H1 (cell line): ENCODE data around the gene HACE1. TPM values are rescaled to one million over a fixed set of nuclear protein-coding genes. Genes with fewer than 3 reads are reported as not detected.

Experiments used
- CTCF ChIA-PET: fragments of 300-600 bp; sonication (Branson Sonifier 250); formaldehyde crosslinking; loops from one replicate; lab custom pipeline; 2021; ENCODE audit not compliant: partially characterized antibody; lab: Charles Lee
- POLR2A ChIA-PET: fragments of 300-600 bp; sonication (Branson Sonifier 250); formaldehyde crosslinking; loops from one replicate; lab custom pipeline; 2021; ENCODE audit warnings: inconsistent platforms; ENCODE audit not compliant: partially characterized antibody; lab: Charles Lee
- DNase-seq, 2 experiments: peaks; one replicate each; pipeline versions ENCODE4 v3.0.0 to v3.0.0-alpha.2; 2010 to 2022; ENCODE audit warnings: low spot score in 2 of 2, low read depth in 1 of 2, mixed read lengths in 1 of 2
- FAIRE-seq: peaks from 2 replicates; lab custom pipeline; 2011; peaks lifted over from hg19 to GRCh38; lab: Jason Lieb, UNC
- H2AFZ ChIP-seq: 2 replicates; pipeline ENCODE4 v1.8.1; 2012; ENCODE audit warnings: low read length, inconsistent platforms
- H2AK5ac ChIP-seq: 2 replicates; pipeline ENCODE4 v1.6.1; 2013; ENCODE audit warnings: low read depth, low read length
- H2BK120ac ChIP-seq: replicated peaks from 2 replicates; pipeline ENCODE3; 2013; ENCODE audit warnings: low read depth, low read length, inconsistent platforms
- H2BK12ac ChIP-seq: 2 replicates; pipeline ENCODE4 v1.6.1; 2013; ENCODE audit warnings: low read depth, low read length
- H2BK15ac ChIP-seq: 2 replicates; pipeline ENCODE4 v1.6.1; 2013; ENCODE audit warnings: low read length
- H2BK20ac ChIP-seq: 2 replicates; pipeline ENCODE4 v1.6.1; 2013; ENCODE audit warnings: low read length
- H2BK5ac ChIP-seq: 2 replicates; pipeline ENCODE4 v1.6.1; 2013; ENCODE audit warnings: low read depth, low read length
- H3K14ac ChIP-seq: 2 replicates; pipeline ENCODE4 v1.6.1; 2013; ENCODE audit warnings: inconsistent platforms; ENCODE audit not compliant: insufficient read length
- H3K18ac ChIP-seq: 2 replicates; pipeline ENCODE4 v1.6.1; 2013; ENCODE audit warnings: low read length; ENCODE audit errors: extremely low read depth
- H3K23ac ChIP-seq: 2 replicates; pipeline ENCODE4 v1.6.1; 2013; ENCODE audit warnings: inconsistent platforms; ENCODE audit not compliant: insufficient read length
- H3K23me2 ChIP-seq: 2 replicates; pipeline ENCODE4 v1.6.1; 2013; ENCODE audit warnings: low read depth, low read length
- H3K27ac ChIP-seq: 2 replicates; pipeline ENCODE4 v1.6.1; 2011; ENCODE audit warnings: low read depth, low read length, inconsistent platforms
- H3K27me3 ChIP-seq, 4 experiments: replicated peaks in 1 of 4; 1 replicate in 1 of 4; 2 replicates in 3 of 4; pipeline versions ENCODE4 v1.6.1 to v1.8.1; 2011 to 2013; ENCODE audit warnings: low read length in 3 of 4, mild to moderate bottlenecking in 3 of 4, inconsistent platforms in 2 of 4, mixed read lengths in 2 of 4, moderate library complexity in 1 of 4; ENCODE audit not compliant: control insufficient read depth in 3 of 4, insufficient read depth in 3 of 4; ENCODE audit errors: extremely low read depth in 1 of 4
- H3K36me3 ChIP-seq, 4 experiments: 2 replicates each; pipeline versions ENCODE4 v1.6.1 to v1.8.1; 2011 to 2013; ENCODE audit warnings: mild to moderate bottlenecking in 4 of 4, low read length in 3 of 4, moderate library complexity in 2 of 4, control low read depth in 1 of 4, inconsistent platforms in 1 of 4; ENCODE audit not compliant: insufficient read depth in 4 of 4, control insufficient read depth in 2 of 4
- H3K4ac ChIP-seq: replicated peaks from 2 replicates; pipeline ENCODE3; 2013; ENCODE audit warnings: low read length, low read depth, mixed read lengths, inconsistent platforms; ENCODE audit not compliant: insufficient read length
- H3K4me1 ChIP-seq, 4 experiments: replicated peaks in 1 of 4; 1 replicate in 1 of 4; 2 replicates in 3 of 4; pipeline versions ENCODE4 v1.6.1 to v1.8.1; 2011 to 2013; ENCODE audit warnings: low read length in 3 of 4, inconsistent platforms in 2 of 4, mixed read lengths in 1 of 4; ENCODE audit not compliant: insufficient read depth in 4 of 4, control insufficient read depth in 3 of 4
- H3K4me2 ChIP-seq, 2 experiments: 2 replicates each; pipeline versions ENCODE4 v1.6.1 to v1.8.1; 2011 to 2013; ENCODE audit warnings: low read depth in 2 of 2, low read length in 2 of 2, control low read depth in 1 of 2, inconsistent platforms in 1 of 2, mild to moderate bottlenecking in 1 of 2; ENCODE audit not compliant: insufficient read depth in 1 of 2
- H3K4me3 ChIP-seq, 4 experiments: fragments of 200-600, 300-600 bp in 1 of 4; sonication (generic), shearing (Covaris generic), sonication (Bioruptor Twin) in 1 of 4; 2 replicates each; pipeline versions ENCODE4 v1.5.1 to v1.8.1; 2011 to 2016; ENCODE audit warnings: low read length in 4 of 4, low read depth in 3 of 4, control low read depth in 2 of 4, inconsistent platforms in 2 of 4, mild to moderate bottlenecking in 2 of 4, mixed read lengths in 1 of 4, moderate library complexity in 1 of 4; ENCODE audit not compliant: insufficient read depth in 2 of 4; ENCODE audit errors: extremely low read depth in 1 of 4
- H3K56ac ChIP-seq: replicated peaks from 2 replicates; pipeline ENCODE3; 2013; ENCODE audit warnings: low read depth, mild to moderate bottlenecking, mixed read lengths, low read length, inconsistent platforms; ENCODE audit not compliant: insufficient read length
- H3K79me1 ChIP-seq: 2 replicates; pipeline ENCODE4 v1.6.1; 2013; ENCODE audit warnings: low read depth, low read length, control low read depth
- H3K79me2 ChIP-seq, 2 experiments: 2 replicates each; pipeline versions ENCODE4 v1.6.1 to v1.8.1; 2012 to 2013; ENCODE audit warnings: low read length in 2 of 2, mild to moderate bottlenecking in 2 of 2, inconsistent platforms in 1 of 2; ENCODE audit not compliant: insufficient read depth in 2 of 2, control insufficient read depth in 1 of 2
- H3K9ac ChIP-seq, 4 experiments: replicated peaks in 1 of 4; 1 replicate in 1 of 4; 2 replicates in 3 of 4; pipeline versions ENCODE4 v1.6.1 to v1.8.1; 2011 to 2013; ENCODE audit warnings: low read depth in 3 of 4, low read length in 3 of 4, control low read depth in 2 of 4, mild to moderate bottlenecking in 2 of 4, moderate library complexity in 2 of 4, inconsistent platforms in 1 of 4; ENCODE audit errors: extremely low read depth in 1 of 4
- H3K9me3 ChIP-seq, 2 experiments: 2 replicates each; pipeline versions ENCODE4 v1.6.1 to v1.8.1; 2012 to 2013; ENCODE audit warnings: mild to moderate bottlenecking in 2 of 2, moderate library complexity in 2 of 2, control low read depth in 1 of 2, inconsistent platforms in 1 of 2, low read depth in 1 of 2, low read length in 1 of 2, mixed read lengths in 1 of 2; ENCODE audit not compliant: insufficient read depth in 2 of 2
- H4K20me1 ChIP-seq, 2 experiments: replicated peaks in 1 of 2; 2 replicates each; pipeline versions ENCODE3 to v1.8.1; 2011 to 2013; ENCODE audit warnings: inconsistent platforms in 2 of 2, low read length in 2 of 2, mild to moderate bottlenecking in 1 of 2; ENCODE audit not compliant: insufficient read depth in 2 of 2, control insufficient read depth in 1 of 2
- H4K5ac ChIP-seq: 2 replicates; pipeline ENCODE4 v1.6.1; 2013; ENCODE audit warnings: low read length, low read depth, mixed read lengths, inconsistent platforms; ENCODE audit not compliant: insufficient read length
- H4K8ac ChIP-seq: 2 replicates; pipeline ENCODE4 v1.8.0; 2013; ENCODE audit warnings: mild to moderate bottlenecking, moderate library complexity, low read length, inconsistent platforms; ENCODE audit not compliant: insufficient read depth; ENCODE audit errors: extremely low read depth
- H4K91ac ChIP-seq: replicated peaks from 2 replicates; pipeline ENCODE3; 2013; ENCODE audit warnings: low read length, mixed read lengths, inconsistent platforms; ENCODE audit not compliant: insufficient read length
- CREB1 ChIP-seq: IDR thresholded peaks from 2 replicates; pipeline ENCODE4 v1.6.1; 2012; ENCODE audit warnings: inconsistent platforms
- CTBP2 ChIP-seq: IDR thresholded peaks from 2 replicates; pipeline ENCODE4 v1.7.0; 2011; ENCODE audit warnings: borderline replicate concordance, mild to moderate bottlenecking, moderate library complexity, mixed read lengths, low read length; ENCODE audit not compliant: insufficient read depth, insufficient read length
- HDAC2 ChIP-seq, 2 experiments: fragments of 300-600 bp in 1 of 2; sonication (generic) in 1 of 2; IDR thresholded peaks; 2 replicates each; pipeline ENCODE4 v1.6.1; 2011 to 2012; ENCODE audit warnings: low read depth in 2 of 2, low read length in 2 of 2, mild to moderate bottlenecking in 2 of 2, moderate library complexity in 2 of 2, borderline replicate concordance in 1 of 2, inconsistent platforms in 1 of 2
- JUND ChIP-seq: IDR thresholded peaks from 2 replicates; pipeline ENCODE4 v1.6.1; 2011; ENCODE audit warnings: mild to moderate bottlenecking, improper control_type of control experiment, low read length
- KDM4A ChIP-seq: IDR thresholded peaks from one replicate; pipeline ENCODE4 v1.7.1; 2012; ENCODE audit warnings: low read depth, mild to moderate bottlenecking, moderate library complexity, low read length, inconsistent platforms; ENCODE audit not compliant: severe bottlenecking
- MAX ChIP-seq: IDR thresholded peaks from 2 replicates; pipeline ENCODE4 v1.6.1; 2012; ENCODE audit warnings: inconsistent platforms
- RXRA ChIP-seq: IDR thresholded peaks from 2 replicates; pipeline ENCODE4 v1.6.1; 2011; ENCODE audit warnings: low read depth, mild to moderate bottlenecking, low read length, moderate library complexity; ENCODE audit not compliant: insufficient read depth
- TCF12 ChIP-seq: IDR thresholded peaks from 2 replicates; pipeline ENCODE4 v1.6.1; 2011; ENCODE audit warnings: low read depth, mild to moderate bottlenecking, low read length
- USF2 ChIP-seq: IDR thresholded peaks from 2 replicates; pipeline ENCODE4 v1.6.1; 2011; ENCODE audit warnings: low read length, improper control_type of control experiment
- WGBS, 2 experiments: shearing (Covaris generic) in 1 of 2; methylation state at CpG; one replicate each; pipeline versions ENCODE4 v1.1.6 to v1.1.7; 2013 to 2015; ENCODE audit warnings: low lambda C conversion rate in 2 of 2, mixed read lengths in 2 of 2, inconsistent platforms in 1 of 2, low coverage in 1 of 2, missing lambda C conversion rate in 1 of 2; ENCODE audit not compliant: insufficient replicate concordance in 2 of 2, insufficient coverage in 1 of 2, insufficient read length in 1 of 2; ENCODE audit errors: extremely low coverage in 1 of 2, missing lambda C conversion rate in 1 of 2; 5-methylcytosine and 5-hydroxymethylcytosine counted together
- polyA plus RNA-seq, 7 experiments: library from polyadenylated mRNA; depleted of rRNA in 3 of 7; stranded (reverse) in 5 of 7; unstranded in 2 of 7; fragments of >200 nt in 5 of 7; fragments of 200-250 nt in 2 of 7; gene quantifications; 1 replicate in 5 of 7; 2 replicates in 1 of 7; 4 replicates in 1 of 7; pipeline versions ENCODE4 v1.2.1 to v1.2.3, GENCODE V29; 2011 to 2013; ENCODE audit warnings: missing spikeins in 2 of 7, mixed read lengths in 2 of 7
- total RNA-seq: library from RNA; stranded (reverse); fragmentation: NEBNext Ultra II Directional; extraction: Animal tissue kit (Norgen Biotek cat#: 25700); gene quantifications from 2 replicates; pipeline ENCODE4 v1.2.1, GENCODE V29; 2021

Gene HACE1
- total and polyA plus RNA-seq, 2 of the 8 experiments (the other 6 are each of a cell fraction or from before 2014, with no cell fraction given) = 7.1 to 21.3 TPM

GRCh38 chr6:104796031-104796785 is 63.5 kb downstream of the HACE1 start:
- Histone ChIP-seq H3K79me2 (no peaks in the 10 kb centered on the region), H3K18ac (no peak overlapping the region), H3K4me3 (no peak overlapping the region), H2BK5ac (no peak overlapping the region), H3K23me2 (no peaks in the 10 kb centered on the region), H2AFZ (no peak overlapping the region), H3K14ac (no peak overlapping the region), H3K9ac (no peak overlapping the region), H3K27ac (no peak overlapping the region), H2BK120ac (no peak overlapping the region), H4K20me1 (no peaks in the 10 kb centered on the region), H2BK15ac (no peak overlapping the region), H2AK5ac (no peak overlapping the region), H3K27me3 (no peaks in the 10 kb centered on the region), H4K5ac (no peak overlapping the region), H4K91ac (no peak overlapping the region), H3K36me3 (peaks cover 0 to 7% (median 0%) of the 10 kb centered on the region in 4 experiments; a peak in 1 of 8 replicates), H2BK20ac (no peak overlapping the region), H2BK12ac (no peak overlapping the region), H3K56ac (no peak overlapping the region), H3K79me1 (no peaks in the 10 kb centered on the region), H3K4me1 (no peaks in the 10 kb centered on the region), H3K9me3 (no peaks in the 10 kb centered on the region), H4K8ac (no peak overlapping the region), H3K23ac (no peak overlapping the region), H3K4me2 (no peak overlapping the region), H3K4ac (no peak overlapping the region)
- 92% methylated on average over 6 of the region's 6 CpGs; no CpG with 5 or more reads in 1 of the 2 experiments for WGBS, 2 experiments
- ChIA-PET POLR2A (no interaction called here), CTCF (no interaction called here)
- FAIRE-seq (no peak), DNase-seq (no peak)
- TF ChIP-seq CREB1 = no peak
- TF ChIP-seq RXRA = no peak
- no peak for TF ChIP-seq MAX
- no peak for TF ChIP-seq JUND
- TF ChIP-seq USF2 = no peak
- TF ChIP-seq KDM4A = no peak
- TF ChIP-seq TCF12 = no peak
- no peak for TF ChIP-seq HDAC2 (IDR thresholded peaks at IDR 0.05; ENCODE audit: borderline replicate concordance in 1 of 2, low read depth in 2 of 2, low read length in 2 of 2)
- no peak for TF ChIP-seq CTBP2
